Subcutaneous adipose tissue (tissue), 4 donors: ENCODE data around the gene GP1BA. TPM values are rescaled to one million over a fixed set of nuclear protein-coding genes. Genes with fewer than 3 reads are reported as not detected.

Source experiments
- total RNA-seq, 4 donors: library from RNA; depleted of rRNA; stranded (reverse); fragments of >200 nt; gene quantifications; one replicate each; pipeline ENCODE4 v1.1.0, GENCODE V29; 2016
- TF ChIP-seq, protein P1 (sequence below): fragments of 450-650 bp; IDR thresholded peaks from one replicate; pipeline ENCODE4 v1.5.1; 2016; ENCODE audit warnings: low read depth, mild to moderate bottlenecking, control low read depth, antibody characterized with exemption, moderate library complexity

Gene GP1BA
- not detected for total RNA-seq

DNA sequence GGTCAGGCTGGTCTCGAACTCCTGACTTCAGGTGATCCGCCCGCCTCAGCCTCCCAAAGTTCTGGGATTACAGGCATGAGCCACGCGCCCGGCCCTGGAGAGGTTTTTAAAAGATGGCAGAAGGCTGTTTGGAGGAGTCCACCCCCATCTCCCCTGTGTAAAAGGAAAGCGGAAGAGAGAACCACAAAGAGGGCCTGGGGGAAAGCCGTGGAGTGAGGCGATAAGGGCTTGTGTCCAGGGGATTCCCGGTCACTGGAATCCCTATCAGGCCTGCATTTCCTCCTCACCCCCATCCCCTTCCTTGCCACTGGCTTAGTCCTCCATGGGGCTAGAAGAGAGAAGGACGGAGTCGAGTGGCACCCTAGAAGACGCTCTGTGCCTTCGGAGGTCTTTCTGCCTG is at the start of gene GP1BA:
Gene GP1BA, plus strand, starts transcription at position 315 of the 400 bp plus-strand sequence. CDS start 328 bp downstream, outside the sequence.
- TF ChIP-seq, protein P1, sequence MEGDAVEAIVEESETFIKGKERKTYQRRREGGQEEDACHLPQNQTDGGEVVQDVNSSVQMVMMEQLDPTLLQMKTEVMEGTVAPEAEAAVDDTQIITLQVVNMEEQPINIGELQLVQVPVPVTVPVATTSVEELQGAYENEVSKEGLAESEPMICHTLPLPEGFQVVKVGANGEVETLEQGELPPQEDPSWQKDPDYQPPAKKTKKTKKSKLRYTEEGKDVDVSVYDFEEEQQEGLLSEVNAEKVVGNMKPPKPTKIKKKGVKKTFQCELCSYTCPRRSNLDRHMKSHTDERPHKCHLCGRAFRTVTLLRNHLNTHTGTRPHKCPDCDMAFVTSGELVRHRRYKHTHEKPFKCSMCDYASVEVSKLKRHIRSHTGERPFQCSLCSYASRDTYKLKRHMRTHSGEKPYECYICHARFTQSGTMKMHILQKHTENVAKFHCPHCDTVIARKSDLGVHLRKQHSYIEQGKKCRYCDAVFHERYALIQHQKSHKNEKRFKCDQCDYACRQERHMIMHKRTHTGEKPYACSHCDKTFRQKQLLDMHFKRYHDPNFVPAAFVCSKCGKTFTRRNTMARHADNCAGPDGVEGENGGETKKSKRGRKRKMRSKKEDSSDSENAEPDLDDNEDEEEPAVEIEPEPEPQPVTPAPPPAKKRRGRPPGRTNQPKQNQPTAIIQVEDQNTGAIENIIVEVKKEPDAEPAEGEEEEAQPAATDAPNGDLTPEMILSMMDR, result no peak

DNA sequence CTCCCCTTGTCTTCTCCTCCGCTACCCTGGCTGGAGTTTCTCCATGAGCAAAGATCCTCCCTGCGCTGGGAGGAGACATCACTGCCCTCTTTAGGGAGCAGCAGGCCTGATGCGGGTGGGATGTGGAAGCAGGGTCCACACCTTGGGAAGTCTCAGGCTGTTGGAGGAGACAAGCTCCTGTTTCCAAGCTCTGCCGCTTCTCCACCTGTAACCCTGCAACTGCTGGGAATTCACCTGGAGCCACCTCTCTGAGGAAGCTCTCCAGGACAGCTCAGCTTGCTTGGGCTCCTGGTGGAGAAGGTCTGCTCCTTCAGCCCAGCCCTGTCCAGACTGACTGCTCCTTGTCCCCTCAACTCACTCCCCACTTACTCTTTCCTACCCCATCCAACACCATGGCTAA is 47.6 kb upstream of the GP1BA start:
- TF ChIP-seq, protein P1, result no peak

DNA sequence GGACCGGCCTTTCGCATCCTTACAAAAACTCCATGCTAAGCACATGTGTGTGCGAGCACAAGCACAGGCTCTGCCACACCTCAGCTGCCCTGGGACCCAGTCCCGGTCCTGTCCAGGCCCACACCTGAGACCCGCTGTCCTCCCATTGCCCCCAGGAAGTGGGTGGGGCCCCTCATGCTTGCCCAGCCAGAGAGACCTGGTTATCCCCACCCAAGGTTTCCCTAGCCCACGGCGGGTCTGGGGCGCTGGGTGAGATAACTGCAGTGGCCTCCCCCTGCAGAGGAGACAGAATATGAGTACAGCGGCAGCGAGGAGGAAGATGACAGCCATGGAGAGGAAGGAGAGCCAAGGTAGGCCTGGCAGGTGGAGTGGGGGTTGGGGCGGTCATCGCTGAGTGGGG is 45.2 kb upstream of the GP1BA start:
- TF ChIP-seq, protein P1, result no peak

DNA sequence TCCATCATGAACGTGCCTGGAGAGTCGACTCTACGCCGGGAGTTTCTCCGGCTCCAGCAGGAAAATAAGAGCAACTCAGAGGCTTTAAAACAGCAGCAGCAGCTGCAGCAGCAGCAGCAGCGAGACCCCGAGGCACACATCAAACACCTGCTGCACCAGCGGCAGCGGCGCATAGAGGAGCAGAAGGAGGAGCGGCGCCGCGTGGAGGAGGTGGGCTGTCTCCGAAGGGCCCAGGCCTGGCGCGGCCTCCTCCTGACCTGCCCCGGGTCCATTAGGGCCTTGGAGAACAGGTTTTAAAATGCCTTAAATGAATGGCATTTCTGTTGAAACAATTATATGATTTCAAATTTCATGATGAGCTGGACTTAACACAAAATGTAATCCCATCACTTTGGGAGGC is 44.5 kb upstream of the GP1BA start:
- TF ChIP-seq, protein P1, result no peak

DNA sequence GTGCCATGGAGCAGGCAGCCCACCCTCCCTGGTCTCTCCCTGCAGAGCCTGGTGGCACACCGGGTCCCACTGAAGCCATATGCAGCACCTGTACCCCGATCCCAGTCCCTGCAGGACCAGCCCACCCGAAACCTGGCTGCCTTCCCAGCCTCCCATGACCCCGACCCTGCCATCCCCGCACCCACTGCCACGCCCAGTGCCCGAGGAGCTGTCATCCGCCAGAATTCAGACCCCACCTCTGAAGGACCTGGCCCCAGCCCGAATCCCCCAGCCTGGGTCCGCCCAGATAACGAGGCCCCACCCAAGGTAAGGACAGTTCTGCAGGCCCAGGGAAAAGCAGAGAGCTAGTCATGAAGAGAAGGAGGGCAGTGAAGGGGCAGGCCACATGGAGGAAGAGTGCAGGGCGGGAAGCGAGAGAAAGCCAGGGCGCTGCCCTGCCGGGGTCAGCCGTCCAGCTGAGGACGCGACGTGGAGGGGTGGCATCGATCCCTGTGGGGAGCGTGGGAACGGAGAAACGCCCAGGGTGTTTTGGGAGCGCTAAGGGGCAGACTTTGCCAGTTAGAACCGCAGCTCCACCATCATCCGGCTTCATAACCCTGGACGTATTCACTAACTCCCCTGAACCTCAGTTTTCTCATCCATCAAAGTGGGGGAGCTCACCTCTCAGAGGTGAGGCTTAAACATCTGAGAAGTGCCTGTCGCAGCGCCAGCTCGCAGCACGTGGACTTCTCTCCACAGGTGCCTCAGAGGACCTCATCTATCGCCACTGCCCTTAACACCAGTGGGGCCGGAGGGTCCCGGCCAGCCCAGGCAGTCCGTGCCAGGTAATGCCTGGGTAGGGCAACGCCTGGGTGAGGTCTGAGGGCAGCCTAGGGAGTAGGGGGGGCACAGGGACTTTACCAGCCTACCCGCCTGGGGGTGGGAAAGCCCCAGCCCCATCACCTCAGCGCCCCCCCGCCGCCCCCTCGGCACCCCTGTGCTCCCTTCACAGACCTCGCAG is 40.4 kb upstream of the GP1BA start:
- TF ChIP-seq, protein P1, result no peak

DNA sequence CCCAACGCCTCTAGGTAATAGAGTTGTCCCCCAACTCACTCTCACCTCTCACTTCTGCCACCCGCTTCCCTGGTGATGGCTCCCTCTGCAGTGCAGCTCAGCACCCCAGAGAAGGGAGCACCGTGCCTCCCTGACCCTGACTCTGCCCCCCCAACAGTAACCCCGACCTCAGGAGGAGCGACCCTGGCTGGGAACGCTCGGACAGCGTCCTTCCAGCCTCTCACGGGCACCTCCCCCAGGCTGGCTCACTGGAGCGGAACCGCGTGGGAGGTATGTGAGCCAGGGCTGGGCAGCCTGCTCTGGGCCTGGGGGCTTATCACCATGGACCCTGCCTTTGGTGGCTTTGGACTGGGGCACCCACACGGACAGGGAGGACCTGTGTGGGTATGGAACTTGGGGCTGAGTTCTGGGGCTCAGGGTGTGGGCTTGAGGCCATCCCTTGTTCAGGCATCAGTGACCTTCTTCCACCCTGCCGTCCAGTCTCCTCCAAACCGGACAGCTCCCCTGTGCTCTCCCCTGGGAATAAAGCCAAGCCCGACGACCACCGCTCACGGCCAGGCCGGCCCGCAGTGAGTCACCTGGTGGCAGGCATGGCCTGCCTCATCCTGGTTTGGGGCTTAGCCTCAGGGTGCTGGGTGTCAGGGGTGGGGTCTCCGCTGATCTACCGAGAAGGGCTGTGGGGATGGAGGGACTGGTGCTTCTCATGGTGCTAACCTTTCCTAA is 39.4 kb upstream of the GP1BA start:
- TF ChIP-seq, protein P1, result no peak

DNA sequence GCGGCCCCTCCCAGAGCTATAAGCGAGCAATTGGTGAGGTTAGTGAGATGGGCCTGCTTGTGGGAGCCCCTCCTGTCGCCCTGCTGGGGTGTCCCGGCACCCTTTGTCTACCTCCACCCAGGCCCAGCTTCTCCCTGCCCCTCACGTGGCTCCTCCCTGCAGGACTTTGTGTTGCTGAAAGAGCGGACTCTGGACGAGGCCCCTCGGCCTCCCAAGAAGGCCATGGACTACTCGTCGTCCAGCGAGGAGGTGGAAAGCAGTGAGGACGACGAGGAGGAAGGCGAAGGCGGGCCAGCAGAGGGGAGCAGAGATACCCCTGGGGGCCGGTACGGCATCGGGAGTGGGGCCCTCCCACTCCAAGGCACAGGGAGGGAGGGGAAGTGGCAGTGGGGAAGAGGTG is 38.8 kb upstream of the GP1BA start:
- TF ChIP-seq, protein P1, result no peak
